ENCODE measurements around the gene ABCA3. TPM values are rescaled to one million over a fixed set of nuclear protein-coding genes. Genes with fewer than 3 reads are reported as not detected.

Gene ABCA3
- total RNA-seq, 1 donor from 2014 or later = 25.9 TPM

DNA sequence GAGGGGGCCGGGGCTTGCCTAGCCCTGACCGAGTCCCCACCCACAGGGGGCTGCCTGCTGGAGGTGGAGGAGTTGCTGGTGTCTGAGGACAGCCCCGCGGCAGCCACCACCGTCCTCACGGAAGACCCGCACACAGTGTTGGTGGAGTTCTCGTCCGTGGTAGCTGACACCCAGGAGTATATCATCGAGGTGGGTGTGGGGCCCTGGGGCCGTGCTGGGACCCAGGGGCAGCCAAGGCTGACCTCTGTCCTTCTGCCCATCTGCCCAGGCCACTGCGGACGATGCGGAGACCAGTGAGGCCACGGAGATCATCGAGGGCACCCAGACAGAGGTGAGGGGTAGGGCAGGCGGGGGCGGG, 105.7 kb downstream of the ABCA3 start:
- intact Hi-C loops (cut with DNase I) = no loop called here
- Histone ChIP-seq H3K9me3 (no peaks in the 10 kb centered on the region), H3K36me3 (peaks cover 61 to 62% of the 10 kb centered on the region in 2 donors), H3K27me3 (peaks cover 6% of the 10 kb centered on the region), H3K27ac (no peak overlapping the region), H3K4me3 (no peak overlapping the region), H3K4me1 (peaks cover 8 to 10% of the 10 kb centered on the region in 2 donors)
- TF ChIP-seq, protein P1, sequence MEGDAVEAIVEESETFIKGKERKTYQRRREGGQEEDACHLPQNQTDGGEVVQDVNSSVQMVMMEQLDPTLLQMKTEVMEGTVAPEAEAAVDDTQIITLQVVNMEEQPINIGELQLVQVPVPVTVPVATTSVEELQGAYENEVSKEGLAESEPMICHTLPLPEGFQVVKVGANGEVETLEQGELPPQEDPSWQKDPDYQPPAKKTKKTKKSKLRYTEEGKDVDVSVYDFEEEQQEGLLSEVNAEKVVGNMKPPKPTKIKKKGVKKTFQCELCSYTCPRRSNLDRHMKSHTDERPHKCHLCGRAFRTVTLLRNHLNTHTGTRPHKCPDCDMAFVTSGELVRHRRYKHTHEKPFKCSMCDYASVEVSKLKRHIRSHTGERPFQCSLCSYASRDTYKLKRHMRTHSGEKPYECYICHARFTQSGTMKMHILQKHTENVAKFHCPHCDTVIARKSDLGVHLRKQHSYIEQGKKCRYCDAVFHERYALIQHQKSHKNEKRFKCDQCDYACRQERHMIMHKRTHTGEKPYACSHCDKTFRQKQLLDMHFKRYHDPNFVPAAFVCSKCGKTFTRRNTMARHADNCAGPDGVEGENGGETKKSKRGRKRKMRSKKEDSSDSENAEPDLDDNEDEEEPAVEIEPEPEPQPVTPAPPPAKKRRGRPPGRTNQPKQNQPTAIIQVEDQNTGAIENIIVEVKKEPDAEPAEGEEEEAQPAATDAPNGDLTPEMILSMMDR (IDR thresholded peaks at IDR 0.05) = no peak
- DNase-seq (ENCODE audit: low spot score in 2 of 2) = no peak

DNA sequence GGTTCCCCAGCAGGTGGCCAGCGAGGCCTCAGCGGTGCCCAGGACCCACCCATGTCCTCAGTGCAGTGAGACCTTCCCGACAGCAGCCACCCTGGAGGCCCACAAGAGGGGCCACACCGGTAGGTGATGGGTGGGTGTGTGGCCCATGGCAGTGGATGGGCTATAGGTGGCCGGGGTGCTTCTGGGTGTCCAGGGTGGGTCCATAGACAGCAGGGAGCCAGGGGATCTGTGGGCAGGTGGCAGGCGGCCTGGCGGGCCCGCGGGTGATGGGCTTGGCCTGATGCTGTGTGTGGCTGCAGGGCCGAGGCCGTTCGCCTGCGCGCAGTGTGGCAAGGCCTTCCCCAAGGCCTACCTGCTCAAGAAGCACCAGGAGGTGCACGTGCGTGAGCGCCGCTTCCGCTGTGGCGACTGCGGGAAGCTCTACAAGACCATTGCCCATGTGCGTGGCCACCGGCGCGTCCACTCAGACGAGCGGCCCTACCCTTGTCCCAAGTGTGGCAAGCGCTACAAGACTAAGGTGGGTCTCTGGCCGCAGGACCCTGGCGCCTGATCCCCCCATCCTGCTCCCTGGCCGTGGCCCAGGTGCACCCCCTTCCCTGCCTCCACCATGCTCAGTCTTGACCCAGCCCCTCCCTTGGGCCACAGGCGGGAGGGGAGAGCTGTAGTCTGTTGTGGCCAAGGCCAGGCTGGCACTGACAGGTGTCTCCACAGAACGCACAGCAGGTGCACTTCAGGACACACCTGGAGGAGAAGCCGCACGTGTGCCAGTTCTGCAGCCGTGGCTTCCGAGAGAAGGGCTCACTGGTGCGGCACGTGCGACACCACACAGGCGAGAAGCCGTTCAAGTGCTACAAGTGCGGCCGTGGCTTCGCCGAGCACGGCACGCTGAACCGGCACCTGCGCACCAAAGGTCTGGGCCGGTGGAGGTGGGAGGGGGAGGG, 106.4 kb downstream of the ABCA3 start:
- peaks cover 68% of the 10 kb centered on the region in 2 donors for H3K36me3 ChIP-seq
- intact Hi-C loops (cut with DNase I) = no loop called here
- peaks cover 8 to 10% of the 10 kb centered on the region in 2 donors for H3K4me1 ChIP-seq
- DNase-seq (ENCODE audit: low spot score in 2 of 2) = no peak
- H3K9me3 ChIP-seq = no peaks in the 10 kb centered on the region
- peaks cover 6% of the 10 kb centered on the region for H3K27me3 ChIP-seq
- TF ChIP-seq, protein P1 (IDR thresholded peaks at IDR 0.05) = no peak
- no peak overlapping the region for H3K4me3 ChIP-seq
- H3K27ac ChIP-seq = no peak overlapping the region

DNA sequence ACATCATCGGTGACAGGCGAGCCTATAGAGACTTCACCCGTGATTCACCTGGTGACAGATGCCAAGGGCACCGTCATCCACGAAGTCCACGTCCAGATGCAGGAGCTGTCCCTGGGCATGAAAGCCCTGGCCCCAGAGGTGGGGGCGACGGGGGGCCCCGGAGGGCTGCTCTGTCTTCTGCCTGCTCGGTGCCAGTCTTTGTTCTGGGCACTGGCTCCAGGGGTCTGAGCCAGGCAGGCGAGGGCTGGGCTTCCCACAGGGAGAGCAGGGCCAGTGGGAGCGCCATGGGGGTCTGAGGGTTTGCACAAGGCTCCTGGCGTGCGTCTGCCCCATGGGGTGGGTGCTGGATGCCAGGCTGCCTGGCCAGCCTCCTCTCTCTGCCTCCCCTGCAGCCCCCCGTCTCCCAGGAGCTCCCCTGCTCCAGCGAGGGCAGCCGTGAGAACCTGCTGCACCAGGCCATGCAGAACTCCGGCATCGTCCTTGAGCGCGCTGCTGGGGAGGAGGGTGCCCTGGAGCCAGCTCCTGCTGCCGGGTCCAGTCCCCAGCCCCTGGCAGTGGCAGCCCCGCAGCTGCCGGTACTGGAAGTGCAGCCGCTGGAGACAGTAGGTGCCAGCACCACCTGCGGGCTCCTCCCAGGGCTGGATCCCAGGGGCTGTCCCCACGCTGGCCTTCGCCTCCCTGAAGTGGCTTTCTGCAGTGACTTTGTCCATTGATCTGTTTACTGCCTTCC, 107.3 kb downstream of the ABCA3 start:
- no peak overlapping the region for H3K4me3 ChIP-seq
- peaks cover 77 to 78% of the 10 kb centered on the region in 2 donors for H3K36me3 ChIP-seq
- intact Hi-C loops (cut with DNase I) = no loop called here
- DNase-seq (ENCODE audit: low spot score in 2 of 2) = no peak
- peaks cover 6% of the 10 kb centered on the region for H3K27me3 ChIP-seq
- H3K4me1 ChIP-seq = peaks cover 8 to 10% of the 10 kb centered on the region in 2 donors
- TF ChIP-seq, protein P1 (IDR thresholded peaks at IDR 0.05) = no peak
- no peaks in the 10 kb centered on the region for H3K9me3 ChIP-seq
- H3K27ac ChIP-seq = no peak overlapping the region

DNA sequence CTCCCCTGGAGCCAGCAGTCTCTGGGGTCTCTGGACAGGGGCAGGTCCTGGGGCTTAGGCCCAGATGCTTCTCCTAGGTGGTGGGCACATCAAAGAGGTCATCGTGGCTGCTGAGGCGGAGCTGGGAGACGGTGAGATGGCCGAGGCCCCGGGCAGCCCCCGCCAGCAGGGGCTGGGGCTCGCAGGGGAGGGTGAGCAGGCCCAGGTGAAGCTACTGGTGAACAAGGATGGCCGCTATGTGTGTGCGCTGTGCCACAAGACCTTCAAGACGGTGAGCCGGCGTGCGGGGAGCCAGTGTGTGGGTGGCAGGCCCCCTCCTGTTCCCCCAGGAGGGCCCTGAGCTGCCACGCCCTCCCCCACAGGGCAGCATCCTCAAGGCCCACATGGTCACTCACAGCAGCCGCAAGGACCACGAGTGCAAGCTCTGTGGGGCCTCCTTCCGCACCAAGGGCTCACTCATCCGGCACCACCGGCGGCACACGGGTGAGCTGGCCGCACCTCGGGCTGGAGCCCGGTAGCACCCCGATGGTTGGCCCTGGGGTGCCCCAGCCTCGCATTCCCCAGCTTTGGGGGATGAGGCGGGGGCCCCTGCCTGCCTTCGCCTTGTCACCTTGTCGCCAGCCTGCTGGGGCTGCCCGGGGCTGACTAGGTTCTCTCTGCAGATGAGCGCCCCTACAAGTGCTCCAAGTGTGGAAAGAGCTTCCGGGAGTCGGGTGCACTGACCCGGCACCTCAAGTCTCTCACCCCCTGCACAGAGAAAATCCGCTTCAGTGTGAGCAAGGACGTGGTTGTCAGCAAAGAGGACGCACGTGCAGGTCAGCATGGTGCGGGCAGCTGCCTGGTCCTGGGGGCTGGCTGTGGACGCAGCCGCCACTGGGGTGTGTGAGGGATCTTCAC, 108.2 kb downstream of the ABCA3 start:
- peaks cover 8 to 10% of the 10 kb centered on the region in 2 donors for H3K4me1 ChIP-seq
- no peaks in the 10 kb centered on the region for H3K9me3 ChIP-seq
- no peak overlapping the region for H3K4me3 ChIP-seq
- peaks cover 82% of the 10 kb centered on the region in 2 donors for H3K36me3 ChIP-seq
- no peak for DNase-seq (ENCODE audit: low spot score in 2 of 2)
- intact Hi-C loops (cut with DNase I) = no loop called here
- H3K27me3 ChIP-seq = peaks cover 6% of the 10 kb centered on the region
- TF ChIP-seq, protein P1 (IDR thresholded peaks at IDR 0.05) = no peak
- H3K27ac ChIP-seq = no peak overlapping the region

All from ascending aorta (tissue), 2 donors.